VCaP (cell line): ENCODE measurements around the gene MRGPRF.

Experiments
- H3K27ac ChIP-seq: fragments of 450-650 bp; 2 replicates; pipeline ENCODE4 v1.5.1; 2017
- TF ChIP-seq, protein P1 (sequence below): fragments of 450-650 bp; conservative IDR thresholded peaks from 2 replicates; pipeline ENCODE4 v1.5.1; 2017; ENCODE audit warnings: mild to moderate bottlenecking, moderate library complexity

MRGPRF gene

DNA sequence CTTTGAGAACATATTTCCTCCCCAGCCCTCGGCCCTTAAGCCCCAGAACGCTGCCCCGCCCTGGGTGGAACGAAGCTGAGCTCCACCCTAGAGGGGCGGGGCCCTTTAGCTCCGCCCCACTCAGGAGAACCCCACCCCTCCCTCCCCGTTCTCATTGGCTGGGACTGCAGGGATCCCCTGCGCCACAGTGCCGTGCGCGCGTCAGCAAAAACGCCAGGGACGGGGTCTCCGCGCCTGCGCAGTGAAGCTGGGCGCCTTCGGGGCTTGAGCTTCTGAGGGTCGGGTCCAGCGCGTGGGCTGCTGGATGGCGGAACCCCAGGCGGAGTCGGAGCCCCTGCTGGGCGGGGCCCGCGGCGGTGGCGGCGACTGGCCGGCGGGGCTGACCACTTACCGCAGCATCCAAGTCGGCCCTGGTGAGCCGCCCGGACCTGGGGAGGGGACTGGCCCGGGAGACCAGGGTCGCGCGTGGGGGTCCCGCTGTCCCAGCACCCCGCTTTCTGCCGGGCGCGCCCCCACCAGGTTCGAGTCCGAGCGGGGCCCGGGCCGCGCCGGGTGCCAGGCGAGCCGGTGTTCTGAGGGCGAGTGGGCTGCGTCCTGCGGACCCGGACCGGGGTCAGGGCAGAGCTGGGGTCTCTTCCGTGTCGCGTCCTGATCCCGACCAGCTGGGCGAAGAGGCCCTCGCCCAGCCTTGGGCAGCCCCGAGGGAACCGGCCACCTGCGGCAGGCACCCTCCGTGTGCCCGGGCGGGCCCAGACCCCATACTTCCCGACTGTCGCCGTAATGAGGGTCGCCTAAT, 35.8 kb upstream of the MRGPRF start, which contains the start of gene TPCN2:
Gene TPCN2 (plus strand): TSS at position 239 of the 796 bp plus-strand sequence. CDS start 66 bp downstream, at position 305.
- TF ChIP-seq, protein P1, sequence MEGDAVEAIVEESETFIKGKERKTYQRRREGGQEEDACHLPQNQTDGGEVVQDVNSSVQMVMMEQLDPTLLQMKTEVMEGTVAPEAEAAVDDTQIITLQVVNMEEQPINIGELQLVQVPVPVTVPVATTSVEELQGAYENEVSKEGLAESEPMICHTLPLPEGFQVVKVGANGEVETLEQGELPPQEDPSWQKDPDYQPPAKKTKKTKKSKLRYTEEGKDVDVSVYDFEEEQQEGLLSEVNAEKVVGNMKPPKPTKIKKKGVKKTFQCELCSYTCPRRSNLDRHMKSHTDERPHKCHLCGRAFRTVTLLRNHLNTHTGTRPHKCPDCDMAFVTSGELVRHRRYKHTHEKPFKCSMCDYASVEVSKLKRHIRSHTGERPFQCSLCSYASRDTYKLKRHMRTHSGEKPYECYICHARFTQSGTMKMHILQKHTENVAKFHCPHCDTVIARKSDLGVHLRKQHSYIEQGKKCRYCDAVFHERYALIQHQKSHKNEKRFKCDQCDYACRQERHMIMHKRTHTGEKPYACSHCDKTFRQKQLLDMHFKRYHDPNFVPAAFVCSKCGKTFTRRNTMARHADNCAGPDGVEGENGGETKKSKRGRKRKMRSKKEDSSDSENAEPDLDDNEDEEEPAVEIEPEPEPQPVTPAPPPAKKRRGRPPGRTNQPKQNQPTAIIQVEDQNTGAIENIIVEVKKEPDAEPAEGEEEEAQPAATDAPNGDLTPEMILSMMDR: no peak
- peak within 1 kb of the TSS; percentile 92 for H3K27ac ChIP-seq

DNA sequence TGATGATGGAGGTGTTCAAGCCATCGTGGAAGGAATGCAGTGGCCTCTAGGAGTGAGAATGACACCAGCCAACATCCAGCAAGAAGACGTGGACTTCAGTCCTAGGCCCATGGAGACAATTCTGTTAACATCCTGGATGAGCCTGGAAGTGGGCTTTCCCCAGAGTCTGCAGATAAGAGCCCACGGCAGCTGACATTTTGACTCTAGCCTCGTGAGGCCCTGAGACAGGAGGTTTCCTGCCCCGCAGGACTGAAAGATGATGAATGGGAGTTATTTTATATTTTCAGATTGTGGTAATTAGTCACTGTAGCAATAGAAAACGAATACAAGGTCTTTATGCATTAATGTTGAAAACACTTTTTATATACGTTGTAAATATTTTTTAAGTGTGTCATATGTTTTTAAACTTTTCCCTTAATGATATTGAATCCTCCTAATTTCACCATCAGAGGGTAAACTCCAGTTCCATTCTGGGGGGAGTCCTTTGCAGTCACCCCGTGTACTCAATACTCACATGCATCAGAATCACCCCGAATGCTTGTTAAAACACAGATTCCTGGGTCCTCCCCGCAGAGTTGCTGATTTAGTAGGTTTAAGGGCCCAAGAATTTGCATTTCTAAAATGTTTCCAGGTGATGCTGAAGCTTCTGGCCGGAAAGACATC, 35.1 kb upstream of the MRGPRF start:
- H3K27ac ChIP-seq: peak overlapping the region; percentile 92; the same call in 1 of the 2 replicates
- TF ChIP-seq, protein P1: no peak

DNA sequence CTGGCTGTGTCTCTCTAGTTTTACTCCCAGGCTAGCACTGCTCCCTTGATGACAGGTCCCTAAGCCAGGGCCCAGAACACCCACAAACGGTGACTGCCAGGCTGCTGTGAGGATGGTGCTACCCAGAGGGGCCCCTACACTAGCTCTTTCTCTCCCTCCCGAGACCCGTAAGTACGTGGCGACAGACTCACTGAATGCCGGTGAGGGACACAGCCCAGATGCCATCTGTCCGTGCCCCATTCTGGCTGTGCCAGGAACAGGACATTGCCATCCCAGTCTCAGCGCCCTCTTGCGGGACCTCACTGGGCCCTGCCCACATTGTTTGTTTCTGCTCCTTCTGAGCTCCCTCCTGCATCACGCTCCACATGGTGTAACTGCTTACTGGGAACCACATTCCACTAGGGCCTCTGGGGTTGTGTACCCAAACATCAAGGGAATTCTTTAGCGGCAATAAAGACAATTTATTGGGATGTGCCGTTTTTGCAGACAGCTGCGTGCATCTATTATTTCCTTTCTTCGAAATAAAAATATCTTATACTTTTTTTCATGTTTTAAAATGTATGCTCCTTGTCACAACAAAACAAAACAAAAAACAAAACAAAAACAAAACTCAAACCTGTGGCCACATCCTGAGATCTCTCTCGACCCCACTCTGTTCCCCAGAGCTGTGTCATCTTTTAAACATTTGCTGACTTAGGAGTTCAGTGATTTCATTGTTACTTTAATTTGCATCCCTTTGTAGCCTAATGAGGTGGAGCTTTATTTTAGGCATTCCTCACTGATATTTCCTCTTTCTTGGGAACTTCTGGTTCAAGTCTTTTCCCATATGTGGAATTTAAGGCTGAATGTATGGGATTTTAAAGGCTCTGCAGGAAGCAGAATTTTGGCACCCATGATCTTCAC, 31.3 kb upstream of the MRGPRF start:
- H3K27ac ChIP-seq: no peak overlapping the region
- TF ChIP-seq, protein P1: peak; percentile 89

DNA sequence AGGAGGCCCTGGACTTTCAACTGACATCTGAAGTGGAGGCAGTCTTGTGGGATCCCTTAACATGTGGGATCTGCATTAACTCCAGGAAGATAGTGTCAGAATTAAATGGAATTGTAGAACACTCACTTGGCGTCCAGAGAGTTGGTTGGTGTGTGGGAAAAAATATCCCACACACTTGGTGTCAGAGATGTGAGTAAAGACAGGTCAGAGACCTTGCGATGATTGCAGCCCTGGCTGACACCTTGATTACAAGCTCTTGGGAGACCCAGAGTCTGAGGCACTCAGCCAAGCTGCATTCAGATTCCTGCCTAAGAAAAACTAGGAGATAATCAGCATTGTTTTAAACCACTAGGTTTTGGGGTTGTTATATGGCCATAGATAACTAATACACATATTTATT, 28.5 kb upstream of the MRGPRF start:
- no peak overlapping the region for H3K27ac ChIP-seq
- TF ChIP-seq, protein P1: no peak

DNA sequence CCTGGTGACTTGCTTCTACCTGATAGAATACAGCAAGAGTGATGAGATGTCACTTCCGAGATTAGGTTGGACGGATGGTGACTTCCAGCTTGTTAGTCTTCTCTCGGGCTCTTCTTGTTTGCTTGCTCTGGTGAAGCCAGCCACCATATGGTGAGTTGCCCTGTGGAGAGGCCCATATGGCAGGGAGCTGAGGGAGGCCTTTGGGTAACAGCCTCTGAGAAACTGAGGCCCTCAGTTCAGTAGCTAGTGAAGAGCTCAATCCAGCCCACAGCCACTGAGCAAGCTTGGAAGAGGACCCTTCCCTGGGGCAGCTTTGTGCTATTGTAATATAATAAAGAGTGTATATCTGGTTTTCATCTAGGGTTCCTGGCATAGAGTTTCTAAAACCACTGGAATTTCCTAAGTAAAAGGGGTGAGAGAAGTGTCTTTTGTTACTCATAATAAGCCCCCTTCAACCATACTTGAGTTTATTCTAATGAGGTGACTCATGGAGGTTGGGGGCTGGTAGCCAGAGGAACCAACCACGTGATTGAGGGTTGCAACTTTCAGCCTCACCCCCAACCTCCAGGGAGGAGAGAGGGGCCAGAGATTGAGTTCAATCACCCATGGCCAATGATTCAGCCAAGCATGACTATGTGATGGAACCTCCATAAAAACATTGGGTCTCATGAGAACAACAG, 27.7 kb upstream of the MRGPRF start:
- TF ChIP-seq, protein P1: no peak
- H3K27ac ChIP-seq: no peak overlapping the region

DNA sequence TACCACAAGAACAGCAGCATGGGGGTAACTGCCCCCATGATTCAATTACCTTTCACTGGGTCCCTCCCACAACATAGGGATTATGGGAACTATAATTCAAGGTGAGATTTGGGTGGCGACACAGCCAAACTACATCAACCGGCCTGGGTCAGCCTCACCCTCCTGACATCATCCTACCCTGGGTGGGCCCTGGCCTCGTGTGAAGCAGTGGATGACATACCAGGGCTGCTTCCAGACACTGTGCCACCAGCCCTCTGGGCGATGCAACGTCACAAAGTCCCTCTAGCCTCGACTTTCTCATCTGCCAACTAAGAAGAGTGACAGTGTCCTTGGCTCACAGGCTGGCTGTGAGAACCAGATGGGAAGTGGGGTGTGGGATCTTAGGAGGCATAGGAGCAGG, 27.0 kb upstream of the MRGPRF start:
- H3K27ac ChIP-seq: no peak overlapping the region

More for the DNA sequence above, 27.0 kb upstream of the MRGPRF start:
- TF ChIP-seq, protein P1: no peak
